ENCODE data around the gene SPTLC1.

The SPTLC1 gene

GRCh38 chr9:91986248-91986647 lies 129.0 kb downstream of the SPTLC1 start:
- Mint-ChIP-seq H3K4me1 (no peaks in the 10 kb centered on the region), H3K9me3 (peaks cover 69% of the 10 kb centered on the region), H3K4me3 (no peak overlapping the region), H3K27ac (no peak overlapping the region), H3K27me3 (ENCODE audit: low read depth, poor library complexity) (peaks cover 7% of the 10 kb centered on the region), H3K36me3 (ENCODE audit: low read depth) (no peaks in the 10 kb centered on the region)
- TF ChIP-seq CTCF (IDR thresholded peaks at IDR 0.05) = no peak
- DNase-seq = no peak

- Mint-ChIP-seq H3K4me3 (no peak overlapping the region), H3K4me1 (no peaks in the 10 kb centered on the region), H3K27ac (no peak overlapping the region)
These were observed 129.5 kb downstream of the SPTLC1 start for GRCh38 chr9:91985692-91986091.

More at GRCh38 chr9:91985692-91986091, 129.5 kb downstream of the SPTLC1 start:
- DNase-seq = no peak
- no peak for TF ChIP-seq CTCF (IDR thresholded peaks at IDR 0.05)
- peaks cover 70% of the 10 kb centered on the region for H3K9me3 Mint-ChIP-seq
- no peaks in the 10 kb centered on the region for H3K36me3 Mint-ChIP-seq (ENCODE audit: low read depth)
- peaks cover 7% of the 10 kb centered on the region for H3K27me3 Mint-ChIP-seq (ENCODE audit: low read depth, poor library complexity)
